Progenitor cell of endocrine pancreas (in vitro differentiated cells): Measurements from ENCODE around the gene B3GNT5. TPM values are rescaled to one million over a fixed set of nuclear protein-coding genes. Genes with fewer than 3 reads are reported as not detected.

Experiments used
- DNase-seq: peaks from one replicate; pipeline ENCODE4 v3.0.0; 2021; ENCODE audit warnings: low spot score; ENCODE audit not compliant: unreplicated experiment
- H3K27ac Mint-ChIP-seq: 2 replicates; pipeline ENCODE4 v1.8.0; 2021; ENCODE audit warnings: mild to moderate bottlenecking, moderate library complexity, mixed read lengths
- H3K27me3 Mint-ChIP-seq: 2 replicates; pipeline ENCODE4 v1.8.0; 2021; ENCODE audit warnings: mixed read lengths
- H3K36me3 Mint-ChIP-seq: 2 replicates; pipeline ENCODE4 v1.8.0; 2022; ENCODE audit warnings: mixed read lengths; ENCODE audit not compliant: insufficient read depth
- H3K4me1 Mint-ChIP-seq: 2 replicates; pipeline ENCODE4 v1.8.0; 2021; ENCODE audit warnings: low read depth, mixed read lengths
- H3K4me3 Mint-ChIP-seq: 2 replicates; pipeline ENCODE4 v1.8.0; 2021; ENCODE audit warnings: low read depth, mild to moderate bottlenecking, moderate library complexity, mixed read lengths
- H3K9me3 Mint-ChIP-seq: 2 replicates; pipeline ENCODE4 v1.8.0; 2021; ENCODE audit warnings: low read depth, mixed read lengths
- total RNA-seq: library from RNA; stranded (reverse); gene quantifications from 2 replicates; pipeline ENCODE4 v1.2.1, GENCODE V29; 2021
- TF ChIP-seq, protein P1 (sequence below): fragments of 200-600 bp; sonication (generic); IDR thresholded peaks from one replicate; pipeline ENCODE4 v1.5.0; 2021; ENCODE audit warnings: antibody characterized with exemption, mild to moderate bottlenecking; ENCODE audit not compliant: unreplicated experiment

Gene B3GNT5
- total RNA-seq, 1 donor from 2014 or later = 26.7 TPM

GRCh38 chr3:183317886-183318865 lies 65.1 kb downstream of the B3GNT5 start:
- H3K27ac Mint-ChIP-seq = peak overlapping the region; percentile 47
- peaks cover 2% of the 10 kb centered on the region for H3K27me3 Mint-ChIP-seq
- TF ChIP-seq, protein P1, sequence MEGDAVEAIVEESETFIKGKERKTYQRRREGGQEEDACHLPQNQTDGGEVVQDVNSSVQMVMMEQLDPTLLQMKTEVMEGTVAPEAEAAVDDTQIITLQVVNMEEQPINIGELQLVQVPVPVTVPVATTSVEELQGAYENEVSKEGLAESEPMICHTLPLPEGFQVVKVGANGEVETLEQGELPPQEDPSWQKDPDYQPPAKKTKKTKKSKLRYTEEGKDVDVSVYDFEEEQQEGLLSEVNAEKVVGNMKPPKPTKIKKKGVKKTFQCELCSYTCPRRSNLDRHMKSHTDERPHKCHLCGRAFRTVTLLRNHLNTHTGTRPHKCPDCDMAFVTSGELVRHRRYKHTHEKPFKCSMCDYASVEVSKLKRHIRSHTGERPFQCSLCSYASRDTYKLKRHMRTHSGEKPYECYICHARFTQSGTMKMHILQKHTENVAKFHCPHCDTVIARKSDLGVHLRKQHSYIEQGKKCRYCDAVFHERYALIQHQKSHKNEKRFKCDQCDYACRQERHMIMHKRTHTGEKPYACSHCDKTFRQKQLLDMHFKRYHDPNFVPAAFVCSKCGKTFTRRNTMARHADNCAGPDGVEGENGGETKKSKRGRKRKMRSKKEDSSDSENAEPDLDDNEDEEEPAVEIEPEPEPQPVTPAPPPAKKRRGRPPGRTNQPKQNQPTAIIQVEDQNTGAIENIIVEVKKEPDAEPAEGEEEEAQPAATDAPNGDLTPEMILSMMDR = no peak
- peaks cover 3% of the 10 kb centered on the region for H3K4me1 Mint-ChIP-seq
- H3K4me3 Mint-ChIP-seq = no peak overlapping the region
- no peak for DNase-seq
- no peaks in the 10 kb centered on the region for H3K36me3 Mint-ChIP-seq
- no peaks in the 10 kb centered on the region for H3K9me3 Mint-ChIP-seq

DNA sequence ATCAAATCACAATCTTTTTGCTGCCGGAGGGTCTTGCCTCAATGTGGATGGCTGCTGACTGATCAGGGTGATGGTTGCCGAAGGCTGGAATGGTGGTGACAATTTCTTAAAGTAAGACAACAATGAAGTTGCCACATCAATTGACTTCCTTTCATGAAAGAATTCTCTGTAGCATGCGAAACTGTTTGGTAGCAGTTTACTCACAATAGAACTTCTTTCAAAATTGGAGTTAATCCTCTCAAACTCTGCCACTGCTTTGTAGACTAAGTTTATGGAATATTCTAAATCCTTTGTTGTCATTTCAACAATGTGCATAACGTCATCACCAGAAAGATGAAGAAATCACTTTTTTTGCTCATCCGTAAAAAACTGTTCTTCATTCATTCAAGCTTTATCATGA lies 65.8 kb downstream of the B3GNT5 start:
- peaks cover 3% of the 10 kb centered on the region for H3K4me1 Mint-ChIP-seq
- H3K9me3 Mint-ChIP-seq = no peaks in the 10 kb centered on the region
- no peak overlapping the region for H3K4me3 Mint-ChIP-seq
- TF ChIP-seq, protein P1 = no peak
- no peak overlapping the region for H3K27ac Mint-ChIP-seq
- no peaks in the 10 kb centered on the region for H3K27me3 Mint-ChIP-seq
- no peaks in the 10 kb centered on the region for H3K36me3 Mint-ChIP-seq
- no peak for DNase-seq

DNA sequence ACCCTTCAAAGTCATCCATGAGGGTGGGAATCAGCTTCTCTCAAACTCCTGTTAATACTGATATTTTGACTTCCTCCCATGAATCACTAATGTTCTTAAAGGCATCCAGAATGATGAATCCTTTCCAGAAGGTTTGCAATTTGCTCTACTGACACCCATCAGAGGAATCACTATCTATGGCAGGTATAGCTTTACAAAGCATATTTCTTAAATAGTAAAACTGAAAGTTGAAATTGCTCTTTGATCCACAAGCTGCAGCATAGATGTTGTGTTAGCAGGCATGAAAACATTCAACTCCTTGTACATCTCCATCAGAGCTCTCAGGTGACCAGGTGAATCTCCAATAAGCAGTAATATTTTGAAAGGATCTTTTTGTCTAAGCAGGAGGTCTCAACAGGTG lies 66.3 kb downstream of the B3GNT5 start:
- no peak for DNase-seq
- Mint-ChIP-seq H3K4me1 (peaks cover 3% of the 10 kb centered on the region), H3K27ac (no peak overlapping the region), H3K27me3 (no peaks in the 10 kb centered on the region), H3K4me3 (no peak overlapping the region), H3K9me3 (no peaks in the 10 kb centered on the region), H3K36me3 (no peaks in the 10 kb centered on the region)
- TF ChIP-seq, protein P1 = no peak

Other genes starting within 250 kb of the B3GNT5 start
- gene MCCC1, start 153.8 kb upstream of the B3GNT5 start, total RNA-seq = 32.2 and 32.5 TPM in 2 replicates
- 0.17 and 0.47 TPM in 2 replicates for gene LAMP3, start 90.5 kb upstream of the B3GNT5 start, total RNA-seq
- 0.43 and 0.71 TPM in 2 replicates for gene MCF2L2, start 175.4 kb downstream of the B3GNT5 start, total RNA-seq